DLD1 (cell line): ENCODE data around the gene KCNK7.

Experiments used
- in situ Hi-C: cut with HindIII; loops from 2 replicates; pipeline ENCODE4 v1.10.0; 2017; ENCODE audit warnings: low sequenced_read_pairs

Gene KCNK7

GRCh38 chr11:65611758-65612603 lies 16.4 kb upstream of the KCNK7 start:
- in situ Hi-C loops: no loop called here

GRCh38 chr11:65611028-65611757 lies 15.6 kb upstream of the KCNK7 start:
- in situ Hi-C loops: no loop called here

- in situ Hi-C loops: no loop called here
Observed at GRCh38 chr11:65610404-65610803, 14.8 kb upstream of the KCNK7 start.

GRCh38 chr11:65609665-65610064 lies 14.1 kb upstream of the KCNK7 start:
- in situ Hi-C loops: no loop called here

GRCh38 chr11:65609229-65609628 lies 13.6 kb upstream of the KCNK7 start:
- in situ Hi-C loops: no loop called here

- in situ Hi-C loops: no loop called here
Observed at GRCh38 chr11:65607614-65608426, 12.2 kb upstream of the KCNK7 start.

- in situ Hi-C loops: no loop called here
Observed at GRCh38 chr11:65606876-65607613, 11.4 kb upstream of the KCNK7 start.

GRCh38 chr11:65604258-65604657 lies 8.7 kb upstream of the KCNK7 start:
- in situ Hi-C loops: no loop called here

GRCh38 chr11:65599955-65600246 lies 4.3 kb upstream of the KCNK7 start:
- in situ Hi-C loops: no loop called here

- in situ Hi-C loops: no loop called here
Observed at GRCh38 chr11:65599216-65599954, 3.8 kb upstream of the KCNK7 start.

GRCh38 chr11:65598258-65598699 lies 2.7 kb upstream of the KCNK7 start:
- in situ Hi-C loops: no loop called here

- in situ Hi-C loops: no loop called here
Observed at GRCh38 chr11:65596520-65596919, 920 bp upstream of the KCNK7 start.

- in situ Hi-C loops: no loop called here
Observed at GRCh38 chr11:65595131-65595530, 469 bp downstream of the KCNK7 start.

- in situ Hi-C loops: no loop called here
Observed at GRCh38 chr11:65593518-65594414, 1.8 kb downstream of the KCNK7 start.

GRCh38 chr11:65592858-65593517 lies 2.6 kb downstream of the KCNK7 start:
- in situ Hi-C loops: no loop called here

GRCh38 chr11:65591939-65592857 lies 3.4 kb downstream of the KCNK7 start:
- in situ Hi-C loops: no loop called here

GRCh38 chr11:65590240-65590738 lies 5.3 kb downstream of the KCNK7 start:
- in situ Hi-C loops: no loop called here
